Ammon's horn (tissue), 1 donor: Measurements from ENCODE around the gene DHX38.
A peak's percentile ranks its signal among the peaks of the same experiment; 100 is the strongest.
"Not testable (repeated sequence)": the region's sequence is repeated elsewhere in the genome, so short reads cannot be mapped to it uniquely, and the experiment has no call there.

ENCODE experiments used
- DNase-seq: peaks from one replicate; pipeline ENCODE4 v3.0.0-alpha.2; 2016; ENCODE audit warnings: low spot score

Gene DHX38

DNA sequence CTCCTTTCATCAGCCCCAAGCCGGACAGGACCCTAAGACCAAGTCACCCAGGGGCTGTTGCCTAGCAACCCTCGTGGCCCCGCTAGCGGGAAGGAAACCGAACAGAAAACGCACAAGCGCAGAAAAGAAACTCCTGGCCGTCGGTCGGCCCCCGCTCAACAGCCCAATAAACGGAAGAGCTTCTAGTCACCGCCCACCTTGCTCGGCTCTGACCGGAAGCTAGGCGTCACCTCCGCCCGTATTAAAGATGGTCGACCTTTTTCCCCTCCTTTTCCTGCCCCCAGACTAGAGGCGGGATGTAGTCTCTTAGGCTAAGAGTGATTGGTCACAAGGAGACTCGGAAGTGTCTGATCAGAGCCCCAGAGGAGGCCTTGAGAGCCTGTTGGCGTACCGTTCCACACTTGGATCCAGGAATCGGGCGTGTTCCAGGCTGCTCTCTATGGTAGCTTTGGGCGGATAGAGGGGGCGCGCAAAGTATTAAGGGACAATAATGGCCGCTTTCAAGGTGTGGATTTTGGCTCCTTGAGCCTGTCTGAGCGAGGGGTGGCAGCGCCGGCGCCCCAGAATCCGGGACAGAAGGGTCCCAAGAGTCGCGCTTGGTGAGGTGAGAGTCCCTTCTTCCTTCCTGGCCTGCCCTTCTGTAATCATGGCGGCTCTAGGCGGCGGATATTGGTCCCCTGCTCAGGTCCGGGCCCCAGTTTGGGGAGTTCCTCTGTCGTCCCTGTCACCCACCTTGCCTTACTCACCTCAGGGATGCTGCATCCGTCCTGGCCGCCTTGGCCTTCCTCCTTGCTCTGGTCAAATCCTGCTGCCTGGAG, at the start of gene DHX38, which contains the start of gene TXNL4B:
TSS of gene DHX38 (plus strand) at position 400 of the 818 bp plus-strand sequence. CDS start 2,311 bp downstream, outside the sequence.
TSS of gene TXNL4B (minus strand) at position 173 of the 818 bp plus-strand sequence. CDS start 2,871 bp downstream, outside the sequence.
- DNase-seq, result peak; percentile 99

DNA sequence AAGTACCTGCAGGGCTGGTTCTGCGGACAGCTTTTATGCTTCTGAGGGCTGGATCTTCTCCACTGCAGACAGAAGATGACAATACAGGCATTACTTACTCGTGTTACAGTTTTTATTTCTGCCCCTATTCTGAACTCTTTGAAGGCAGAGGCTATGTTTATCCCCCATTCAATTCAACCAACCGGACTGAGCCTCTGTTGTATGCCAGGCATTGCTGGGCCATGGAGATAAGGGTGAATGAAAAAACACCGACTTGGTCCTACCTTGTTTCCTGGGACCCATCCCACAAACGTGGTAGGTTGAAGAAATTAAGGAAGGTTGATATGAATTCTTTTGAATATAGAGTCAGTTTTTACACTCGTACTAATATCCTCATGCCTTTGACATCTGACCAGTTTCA, 49.4 kb upstream of the DHX38 start:
- no peak for DNase-seq

DNA sequence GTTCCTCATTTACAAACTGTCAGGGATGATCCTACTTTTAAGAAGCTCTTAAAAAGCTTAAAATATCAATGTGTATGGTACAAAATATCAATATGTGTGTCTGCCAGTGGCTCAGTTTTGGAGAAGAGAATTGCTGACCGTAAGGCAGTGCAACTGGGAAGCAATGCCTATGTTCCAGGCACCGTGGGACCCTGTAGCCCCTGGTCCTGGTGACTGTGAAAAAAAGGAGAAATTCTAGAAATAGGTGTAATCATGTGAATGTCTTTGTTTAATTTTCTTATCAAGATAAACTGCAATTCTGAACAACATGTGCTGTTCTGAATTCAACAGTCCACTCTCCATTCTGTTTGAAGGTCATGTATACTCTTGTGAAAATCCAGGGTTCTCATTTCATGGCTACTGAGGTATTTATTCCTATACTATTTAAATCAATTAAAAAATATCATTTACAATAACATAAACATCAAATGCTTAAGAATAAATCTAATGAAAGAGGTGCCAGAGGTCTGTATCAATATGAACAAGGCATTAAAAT, 48.8 kb upstream of the DHX38 start:
- DNase-seq, result no peak

DNA sequence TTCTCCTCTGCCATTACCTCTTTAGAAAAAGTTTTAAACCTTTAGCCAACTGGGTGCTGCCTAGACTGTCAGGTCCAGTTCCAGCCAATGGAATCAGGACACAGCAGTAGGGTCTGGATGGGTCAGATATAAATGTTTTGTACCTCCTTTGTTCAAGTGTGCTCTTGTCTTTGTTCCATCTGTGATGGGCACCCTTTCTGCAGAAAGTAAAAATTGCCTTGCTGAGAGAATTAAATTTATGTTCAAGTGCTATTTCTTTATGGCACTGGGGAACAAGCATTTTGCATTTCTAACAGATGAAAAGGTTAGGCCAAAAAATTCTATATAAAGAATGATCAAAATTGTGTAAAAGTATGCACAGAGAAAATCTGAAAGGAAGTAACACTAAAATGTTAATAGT, 44.5 kb upstream of the DHX38 start:
- DNase-seq, result no peak

DNA sequence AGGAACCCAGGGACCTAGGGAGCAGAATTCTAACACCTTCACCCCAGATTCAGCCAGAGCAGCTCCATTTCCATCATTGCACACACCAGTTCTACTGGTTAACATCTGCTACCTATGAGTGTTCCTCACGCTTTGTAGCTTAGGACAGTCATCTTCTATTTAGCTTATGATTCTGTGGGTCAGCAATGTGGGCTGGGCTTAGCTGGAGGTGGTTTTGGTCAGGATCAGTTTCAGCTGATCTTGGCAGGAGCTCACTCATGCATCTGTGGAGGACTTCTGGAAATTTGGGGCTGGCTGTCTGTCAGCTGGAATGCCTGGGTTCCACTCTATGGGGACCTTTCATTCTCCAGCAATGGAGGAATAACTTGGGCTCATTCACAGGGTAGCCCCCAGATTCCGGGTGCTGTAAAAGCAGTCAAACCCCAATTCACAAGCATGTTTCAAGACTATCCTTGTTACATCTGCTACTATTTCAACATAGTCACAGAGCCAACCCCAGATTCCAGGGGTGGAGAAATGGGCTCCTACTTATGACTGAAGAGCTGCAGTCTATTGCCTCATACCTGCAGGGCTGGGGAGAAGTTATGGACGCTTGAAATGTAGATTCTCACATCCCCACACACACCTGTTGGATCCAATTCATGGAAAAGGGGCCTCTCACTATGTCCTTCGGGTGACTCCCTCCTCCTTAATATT, 42.7 kb upstream of the DHX38 start:
- no peak for DNase-seq

DNA sequence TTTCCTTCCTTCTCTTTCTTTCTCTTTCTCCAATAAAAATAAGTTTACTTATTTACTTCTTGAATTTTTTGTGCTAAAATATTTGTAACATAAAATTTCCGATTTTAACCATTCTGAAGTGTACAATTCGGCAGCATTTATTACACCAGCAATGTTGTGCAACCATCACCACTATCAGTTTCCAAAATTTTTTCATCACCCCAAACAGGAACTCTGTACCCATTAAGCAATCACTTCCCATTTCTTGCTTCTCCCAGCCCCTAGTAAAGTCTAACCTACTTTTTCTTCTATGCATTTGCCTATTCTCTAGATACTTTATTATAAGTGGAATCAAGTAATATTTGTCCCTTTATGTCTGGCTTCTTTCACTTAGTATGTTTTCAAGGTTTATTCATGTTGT, 41.8 kb upstream of the DHX38 start:
- no peak for DNase-seq

DNA sequence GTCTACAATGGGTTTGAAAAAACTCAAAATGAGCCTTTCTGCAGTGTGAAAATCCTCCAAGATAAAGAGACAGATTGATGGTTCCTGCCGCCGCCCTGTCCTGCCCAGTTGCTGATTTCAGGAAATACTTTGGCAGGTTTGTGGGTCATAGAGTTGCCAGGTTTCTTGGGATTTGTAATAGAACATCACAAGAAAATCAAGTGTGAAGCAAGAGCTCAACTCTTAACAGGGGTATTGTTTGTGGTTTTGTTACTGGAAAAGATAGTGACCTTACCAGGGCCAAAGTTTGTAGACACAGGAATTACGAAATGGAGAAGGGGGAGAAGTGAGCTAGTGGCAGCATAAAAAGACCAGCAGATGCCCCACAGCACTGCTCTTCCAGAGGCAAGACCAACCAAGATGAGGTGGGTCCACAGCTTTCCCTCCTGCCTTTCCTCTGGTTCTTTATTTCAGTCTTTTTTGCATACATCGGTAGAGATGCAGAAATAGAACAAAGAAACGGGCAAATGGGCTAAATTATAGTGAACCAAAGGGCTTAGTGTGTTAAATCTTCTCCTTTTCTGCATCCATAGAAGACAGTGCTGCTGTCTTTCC, 39.3 kb upstream of the DHX38 start, which contains the start of gene HP:
TSS of gene HP (plus strand) at position 252 of the 594 bp plus-strand sequence. CDS start at position 400, 148 bp downstream.
- DNase-seq, result not testable (repeated sequence)

DNA sequence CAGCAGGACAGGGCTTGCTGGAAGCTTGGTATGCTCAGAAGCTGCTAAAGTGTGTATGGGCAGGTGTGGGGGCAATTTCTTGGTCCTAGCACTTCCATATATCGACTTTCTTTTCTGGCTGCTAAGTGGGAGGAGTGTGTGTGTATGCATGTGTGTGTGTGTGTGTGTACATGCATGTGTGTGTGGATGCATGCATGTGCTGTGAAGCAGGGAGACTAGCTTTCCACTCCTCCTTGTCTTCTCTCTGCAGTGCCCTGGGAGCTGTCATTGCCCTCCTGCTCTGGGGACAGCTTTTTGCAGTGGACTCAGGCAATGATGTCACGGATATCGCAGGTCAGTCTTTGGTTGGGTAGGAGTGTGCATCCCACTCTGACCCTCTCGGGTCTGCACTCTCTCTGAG, 37.7 kb upstream of the DHX38 start:
- no peak for DNase-seq

DNA sequence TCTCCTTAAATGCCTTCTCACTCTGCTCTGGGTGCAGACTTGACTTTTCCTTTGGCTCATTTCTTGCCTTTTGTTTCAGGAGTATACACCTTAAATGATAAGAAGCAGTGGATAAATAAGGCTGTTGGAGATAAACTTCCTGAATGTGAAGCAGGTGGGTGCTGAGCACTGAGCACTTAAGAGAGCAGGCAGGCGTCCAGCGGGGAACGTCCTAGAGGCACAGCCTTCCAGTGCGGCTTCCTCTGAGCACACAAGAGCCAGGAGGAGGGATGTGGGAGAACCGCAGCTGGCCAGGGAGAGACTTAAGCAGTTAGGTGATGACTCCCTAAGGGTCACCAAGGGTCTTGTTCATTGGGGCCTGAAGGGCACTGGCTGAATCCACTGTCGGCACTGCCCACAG, 36.3 kb upstream of the DHX38 start:
- DNase-seq, result not testable (repeated sequence)

DNA sequence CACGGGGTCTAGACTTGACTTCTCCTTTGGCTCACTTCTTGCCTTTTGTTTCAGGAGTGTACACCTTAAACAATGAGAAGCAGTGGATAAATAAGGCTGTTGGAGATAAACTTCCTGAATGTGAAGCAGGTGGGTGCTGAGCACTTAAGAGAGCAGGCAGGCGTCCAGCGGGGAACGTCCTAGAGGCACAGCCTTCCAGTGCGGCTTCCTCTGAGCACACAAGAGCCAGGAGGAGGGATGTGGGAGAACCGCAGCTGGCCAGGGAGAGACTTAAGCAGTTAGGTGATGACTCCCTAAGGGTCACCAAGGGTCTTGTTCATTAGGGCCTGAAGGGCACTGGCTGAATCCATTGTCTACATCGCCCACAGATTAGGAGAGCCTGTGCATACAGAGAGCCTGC, 34.6 kb upstream of the DHX38 start:
- not testable (repeated sequence) for DNase-seq

DNA sequence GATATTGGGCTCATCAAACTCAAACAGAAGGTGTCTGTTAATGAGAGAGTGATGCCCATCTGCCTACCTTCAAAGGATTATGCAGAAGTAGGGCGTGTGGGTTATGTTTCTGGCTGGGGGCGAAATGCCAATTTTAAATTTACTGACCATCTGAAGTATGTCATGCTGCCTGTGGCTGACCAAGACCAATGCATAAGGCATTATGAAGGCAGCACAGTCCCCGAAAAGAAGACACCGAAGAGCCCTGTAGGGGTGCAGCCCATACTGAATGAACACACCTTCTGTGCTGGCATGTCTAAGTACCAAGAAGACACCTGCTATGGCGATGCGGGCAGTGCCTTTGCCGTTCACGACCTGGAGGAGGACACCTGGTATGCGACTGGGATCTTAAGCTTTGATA, 33.2 kb upstream of the DHX38 start:
- no peak for DNase-seq

DNA sequence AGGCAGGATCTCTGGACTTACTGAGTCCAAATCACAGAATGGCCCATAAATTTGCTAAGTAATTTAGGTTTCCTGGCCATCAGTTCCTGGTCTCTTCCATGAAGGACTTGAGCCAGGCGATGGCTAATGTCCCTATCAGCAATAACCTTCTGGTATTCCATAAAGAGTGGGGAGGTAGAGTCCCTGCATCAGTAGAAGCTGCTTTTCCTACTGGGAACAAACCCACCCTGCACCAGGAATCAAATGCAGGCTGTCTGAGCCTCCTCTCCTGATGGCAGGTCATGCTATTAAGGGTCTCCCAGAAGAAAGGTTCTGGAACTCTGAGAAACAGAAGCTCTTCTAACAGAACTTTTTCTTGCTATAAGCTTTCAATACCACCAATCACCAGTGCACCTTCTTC, 32.1 kb upstream of the DHX38 start:
- DNase-seq, result no peak

DNA sequence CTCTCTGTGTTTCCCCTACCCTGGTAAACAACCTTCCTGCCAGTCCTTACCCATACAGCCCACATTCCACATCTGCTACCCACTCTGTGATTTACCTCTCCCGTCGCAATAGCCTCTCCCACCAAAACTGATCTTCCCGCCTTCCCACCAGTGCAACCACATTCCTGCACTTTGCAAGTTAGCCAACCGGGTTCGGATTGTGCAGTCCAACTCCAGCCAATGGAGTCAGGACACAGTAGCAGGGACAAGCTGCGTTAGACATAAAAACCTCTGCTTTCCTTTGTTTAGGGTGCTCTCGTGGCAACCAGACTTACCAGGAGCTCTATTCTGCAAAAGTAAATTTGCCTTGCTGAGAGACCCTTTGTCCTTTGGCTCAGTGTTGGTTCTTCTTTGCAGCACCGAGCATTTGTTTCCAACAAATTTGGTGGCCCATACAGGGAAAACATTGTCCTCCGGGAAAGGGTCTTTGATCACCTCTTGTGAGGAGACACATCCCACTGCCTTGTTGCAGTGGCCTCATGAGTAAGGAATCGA, 29.2 kb upstream of the DHX38 start:
- DNase-seq, result no peak

DNA sequence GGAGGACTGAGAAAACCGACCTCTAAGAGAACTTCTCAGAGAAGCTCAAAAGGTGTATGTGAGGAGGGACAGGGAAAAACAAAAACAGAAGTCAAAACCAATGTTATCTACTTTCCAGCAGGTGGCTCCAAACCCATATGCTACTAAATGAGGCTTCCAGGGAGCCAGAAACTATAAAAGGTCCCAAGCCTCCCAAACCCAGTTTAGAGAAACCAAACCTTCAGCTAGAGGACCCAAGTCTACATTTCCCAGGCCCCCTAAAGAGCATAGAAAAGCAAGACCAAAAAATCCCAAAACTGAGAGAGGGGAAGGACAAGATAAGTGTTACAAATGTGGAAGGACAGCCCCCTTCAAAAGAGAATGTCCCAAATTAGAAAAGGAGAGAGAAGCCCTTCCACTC, 26.9 kb upstream of the DHX38 start:
- peak; percentile 74 for DNase-seq

DNA sequence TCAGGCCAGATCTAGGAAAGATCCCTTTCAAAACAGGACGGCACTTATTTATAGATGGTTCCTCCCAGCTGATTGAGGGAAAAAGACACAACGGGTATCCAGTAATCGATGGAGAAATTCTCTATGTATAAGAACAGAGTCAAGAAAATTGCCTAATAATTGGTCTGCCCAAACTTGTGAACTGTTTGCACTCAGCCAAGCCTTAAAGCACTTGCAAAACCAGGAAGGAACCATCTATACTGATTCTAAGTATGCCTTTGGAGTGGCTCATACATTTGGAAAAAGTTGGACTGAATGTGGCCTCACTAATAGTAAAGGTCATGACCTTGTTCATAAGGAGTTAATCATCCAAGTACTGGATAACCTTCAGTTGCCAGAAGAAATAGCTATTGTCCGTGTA, 24.7 kb upstream of the DHX38 start:
- DNase-seq, result no peak

DNA sequence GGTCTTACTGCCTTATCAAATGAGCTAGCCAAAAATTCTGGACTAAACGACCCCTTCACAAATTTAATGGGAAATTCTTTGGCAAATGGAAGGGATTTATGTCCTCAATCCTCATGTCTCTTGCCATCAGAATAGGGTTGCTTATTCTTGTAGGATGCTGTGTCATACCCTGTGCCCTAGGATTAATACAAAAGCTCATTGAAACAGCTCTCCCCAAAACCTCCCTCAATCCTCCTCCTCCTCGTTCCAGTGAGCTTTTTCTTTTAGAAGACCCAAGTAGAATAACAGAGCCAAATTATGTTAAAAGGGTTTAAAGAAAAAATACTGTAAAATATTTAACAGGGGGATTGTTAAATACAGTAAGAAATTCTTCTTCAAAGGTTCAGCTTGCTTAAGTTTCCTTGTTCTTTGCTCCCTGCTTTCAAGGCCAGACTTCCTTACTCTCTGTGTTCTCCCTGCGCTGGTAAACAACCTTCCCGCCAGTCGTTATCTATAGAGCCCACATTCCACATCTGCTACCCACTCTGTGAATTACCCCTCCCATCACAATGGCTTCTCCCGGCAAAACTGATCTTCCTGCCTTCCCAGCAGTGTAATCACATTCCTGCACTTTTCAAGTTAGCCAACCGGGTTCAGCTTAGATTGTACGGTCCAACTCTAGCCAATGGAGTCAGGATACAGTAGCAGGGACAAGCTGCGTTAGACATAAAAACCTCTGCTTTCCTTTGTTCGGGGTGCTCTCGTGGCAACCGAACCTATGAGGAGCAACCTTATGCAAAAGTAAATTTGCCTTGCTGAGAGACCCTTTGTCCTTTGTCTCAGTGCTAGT, 20.9 kb upstream of the DHX38 start:
- peak; percentile 48 for DNase-seq

DNA sequence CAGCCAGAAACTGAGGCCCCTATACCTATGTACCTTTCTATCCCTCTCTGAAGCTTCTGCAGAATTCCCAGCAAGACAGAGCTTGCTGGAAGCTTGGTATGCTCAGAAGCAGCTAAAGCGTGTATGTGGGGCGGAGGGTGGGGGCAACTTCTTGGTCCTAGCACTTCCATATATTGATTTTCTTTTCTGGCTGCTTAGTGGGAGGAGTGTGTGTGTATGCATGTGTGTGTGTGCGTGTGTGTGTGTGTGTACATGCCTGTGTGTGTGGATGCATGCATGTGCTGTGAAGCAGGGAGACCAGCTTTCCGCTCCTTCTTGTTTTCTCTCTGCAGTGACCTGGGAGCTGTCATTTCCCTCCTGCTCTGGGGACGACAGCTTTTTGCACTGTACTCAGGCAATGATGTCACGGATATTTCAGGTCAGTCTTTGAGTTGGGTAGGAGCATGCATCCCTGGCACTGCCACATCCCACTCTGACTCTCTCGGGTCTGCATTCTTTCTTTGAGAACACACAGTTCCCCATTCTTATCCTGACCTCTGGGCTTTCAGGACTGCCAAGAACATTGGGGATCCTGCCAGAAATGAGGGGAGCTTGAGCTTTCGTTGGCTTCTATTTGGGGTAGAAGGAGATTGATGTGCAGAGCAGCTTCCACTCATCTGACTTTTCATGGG, 20.0 kb upstream of the DHX38 start:
- DNase-seq, result peak; percentile 70

DNA sequence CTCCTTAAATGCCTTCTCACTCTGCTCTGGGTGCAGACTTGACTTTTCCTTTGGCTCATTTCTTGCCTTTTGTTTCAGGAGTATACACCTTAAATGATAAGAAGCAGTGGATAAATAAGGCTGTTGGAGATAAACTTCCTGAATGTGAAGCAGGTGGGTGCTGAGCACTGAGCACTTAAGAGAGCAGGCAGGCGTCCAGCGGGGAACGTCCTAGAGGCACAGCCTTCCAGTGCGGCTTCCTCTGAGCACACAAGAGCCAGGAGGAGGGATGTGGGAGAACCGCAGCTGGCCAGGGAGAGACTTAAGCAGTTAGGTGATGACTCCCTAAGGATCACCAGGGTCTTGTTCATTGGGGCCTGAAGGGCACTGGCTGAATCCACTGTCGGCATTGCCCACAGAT, 18.6 kb upstream of the DHX38 start:
- DNase-seq, result not testable (repeated sequence)

DNA sequence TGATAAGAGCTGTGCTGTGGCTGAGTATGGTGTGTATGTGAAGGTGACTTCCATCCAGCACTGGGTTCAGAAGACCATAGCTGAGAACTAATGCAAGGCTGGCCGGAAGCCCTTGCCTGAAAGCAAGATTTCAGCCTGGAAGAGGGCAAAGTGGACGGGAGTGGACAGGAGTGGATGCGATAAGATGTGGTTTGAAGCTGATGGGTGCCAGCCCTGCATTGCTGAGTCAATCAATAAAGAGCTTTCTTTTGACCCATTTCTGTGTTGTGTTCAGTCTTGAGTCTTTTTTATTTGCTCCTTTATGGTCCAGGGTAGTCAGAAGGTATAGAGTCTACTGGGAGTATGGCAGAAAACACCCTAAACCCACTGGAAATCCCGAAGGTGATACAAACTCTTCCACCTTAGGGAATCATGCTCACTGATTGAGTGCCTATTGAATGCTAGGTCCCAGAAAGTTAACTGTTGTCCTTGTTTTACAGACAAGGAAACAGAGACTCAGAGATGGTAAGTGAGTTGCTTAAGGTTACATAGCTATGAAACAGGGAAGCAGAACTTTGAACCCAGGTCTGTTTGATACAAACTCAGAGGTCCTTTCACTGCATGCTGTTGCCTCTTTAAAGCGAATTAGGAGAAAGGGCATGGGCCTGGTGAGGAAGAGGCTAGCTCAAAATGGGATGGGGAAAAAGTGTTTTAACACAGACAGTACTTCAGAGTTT, 16.5 kb upstream of the DHX38 start:
- DNase-seq, result not testable (repeated sequence)

DNA sequence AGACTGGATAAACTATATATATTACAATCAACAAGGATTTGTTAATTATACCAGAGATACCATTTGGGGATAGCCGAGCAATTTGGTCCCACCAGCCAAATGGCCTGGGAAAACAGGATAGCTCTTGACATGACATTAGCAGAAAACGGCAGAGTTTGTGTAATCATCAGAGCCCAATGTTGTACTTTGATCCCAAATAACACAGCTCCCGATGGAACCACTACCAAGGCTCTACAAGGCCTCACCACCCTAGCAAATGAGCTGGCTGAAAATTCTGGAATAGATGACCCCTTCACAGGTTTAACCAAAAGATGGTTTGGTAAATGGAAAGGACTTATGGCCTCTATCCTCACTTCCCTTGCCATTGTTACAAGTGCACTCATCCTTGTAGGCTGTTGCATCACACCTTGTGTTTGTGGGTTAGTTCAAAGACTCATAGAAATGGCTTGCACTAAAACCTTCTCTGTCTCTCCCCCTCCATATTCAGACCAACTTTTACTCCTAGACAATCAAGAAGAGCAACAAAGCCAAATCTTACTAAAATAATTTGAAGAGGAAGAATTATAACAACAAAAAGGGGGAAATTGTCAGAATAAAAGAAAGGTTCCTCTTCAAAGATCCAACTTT, 9.8 kb upstream of the DHX38 start:
- no peak for DNase-seq
